IMR-90 (cell line): Measurements from ENCODE around the gene PM20D2. TPM values are rescaled to one million over a fixed set of nuclear protein-coding genes. Genes with fewer than 3 reads are reported as not detected.

Experiments used
- ATAC-seq: fragments of 200-7000 bp; cut with Tn5 transposase; 2 replicates; pipeline ENCODE4 v1.9.1; 2020; ENCODE audit warnings: low read depth, mild to moderate bottlenecking, moderate library complexity
- BruUV-seq: library from RNA; stranded (reverse); fragments of 400-500 nt; replicated peaks from 2 replicates; lab custom pipeline; 2021; lab: Mats Ljungman, UMichigan
- CTCF ChIA-PET: fragments of 300-600 bp; formaldehyde crosslinking; extraction: SDS; loops from one replicate; lab custom pipeline; 2021; ENCODE audit warnings: antibody characterized with exemption; lab: Yijun Ruan, JAX
- POLR2A ChIA-PET: fragments of 300-600 bp; sonication (Branson Sonifier 250); formaldehyde crosslinking; loops from one replicate; lab custom pipeline; 2022; ENCODE audit warnings: antibody characterized with exemption; ENCODE audit not compliant: unreplicated experiment; lab: Charles Lee
- DNase-seq: peaks from one replicate; pipeline ENCODE4 v3.0.0; 2013
- H2AFZ ChIP-seq: replicated peaks from 2 replicates; pipeline ENCODE3; 2013; ENCODE audit warnings: low read length, mild to moderate bottlenecking; ENCODE audit not compliant: poor library complexity
- H2AK5ac ChIP-seq: 2 replicates; pipeline ENCODE4 v1.6.1; 2013; ENCODE audit warnings: low read depth, low read length, inconsistent platforms
- H2AK9ac ChIP-seq: replicated peaks from 2 replicates; pipeline ENCODE3; 2013; ENCODE audit warnings: mild to moderate bottlenecking, low read depth, low read length, moderate library complexity; ENCODE audit not compliant: poor library complexity
- H2BK120ac ChIP-seq: 2 replicates; pipeline ENCODE4 v1.6.1; 2013; ENCODE audit warnings: low read depth, low read length, inconsistent platforms
- H2BK15ac ChIP-seq: 3 replicates; pipeline ENCODE4 v1.6.1; 2013; ENCODE audit warnings: low read depth, low read length, inconsistent platforms
- H2BK20ac ChIP-seq: 2 replicates; pipeline ENCODE4 v1.6.1; 2013; ENCODE audit warnings: low read depth, mild to moderate bottlenecking, inconsistent platforms, low read length, moderate library complexity
- H2BK5ac ChIP-seq: 2 replicates; pipeline ENCODE4 v1.6.1; 2013; ENCODE audit warnings: mild to moderate bottlenecking, low read depth, low read length, inconsistent platforms; ENCODE audit not compliant: poor library complexity, severe bottlenecking
- H3K14ac ChIP-seq: replicated peaks from 2 replicates; pipeline ENCODE4 v1.6.1; 2013; ENCODE audit warnings: low read depth, low read length, inconsistent platforms
- H3K18ac ChIP-seq: 2 replicates; pipeline ENCODE4 v1.6.1; 2013; ENCODE audit warnings: low read depth, low read length, control low read depth
- H3K23ac ChIP-seq: 2 replicates; pipeline ENCODE4 v1.6.1; 2013; ENCODE audit warnings: low read depth, low read length, inconsistent platforms
- H3K27ac ChIP-seq: 2 replicates; pipeline ENCODE4 v1.5.1; 2013; ENCODE audit warnings: mild to moderate bottlenecking, control low read depth, low read length; ENCODE audit not compliant: insufficient read depth
- H3K27me3 ChIP-seq: 2 replicates; pipeline ENCODE4 v1.6.1; 2013; ENCODE audit warnings: low read length; ENCODE audit not compliant: control insufficient read depth, insufficient read depth
- H3K36me3 ChIP-seq: 2 replicates; pipeline ENCODE4 v1.6.1; 2013; ENCODE audit warnings: low read length, mixed read lengths; ENCODE audit not compliant: control insufficient read depth, insufficient read depth
- H3K4ac ChIP-seq: 2 replicates; pipeline ENCODE4 v1.6.1; 2013; ENCODE audit warnings: low read depth, low read length, inconsistent platforms
- H3K4me1 ChIP-seq: 2 replicates; pipeline ENCODE4 v1.6.1; 2013; ENCODE audit warnings: low read length, mixed read lengths; ENCODE audit not compliant: control insufficient read depth, insufficient read depth
- H3K4me2 ChIP-seq: 2 replicates; pipeline ENCODE4 v1.6.1; 2013; ENCODE audit warnings: low read depth, mild to moderate bottlenecking, control low read depth, low read length, moderate library complexity
- H3K4me3 ChIP-seq: 2 replicates; pipeline ENCODE4 v1.5.1; 2013; ENCODE audit warnings: low read depth, mild to moderate bottlenecking, control low read depth, low read length, moderate library complexity; ENCODE audit not compliant: insufficient read depth
- H3K56ac ChIP-seq: 2 replicates; pipeline ENCODE4 v1.6.1; 2013; ENCODE audit warnings: low read length, inconsistent platforms; ENCODE audit not compliant: insufficient read depth; ENCODE audit errors: extremely low read depth
- H3K79me1 ChIP-seq, 2 experiments: 2 replicates each; pipeline ENCODE4 v1.6.1; 2013; ENCODE audit warnings: low read length in 2 of 2, inconsistent platforms in 1 of 2, low read depth in 1 of 2
- H3K9ac ChIP-seq: 2 replicates; pipeline ENCODE4 v1.6.1; 2013; ENCODE audit warnings: low read depth, low read length, control low read depth
- H3K9me1 ChIP-seq: 2 replicates; pipeline ENCODE4 v1.6.1; 2013; ENCODE audit warnings: low read length, inconsistent platforms; ENCODE audit not compliant: insufficient read depth
- H3K9me3 ChIP-seq: 2 replicates; pipeline ENCODE4 v1.6.1; 2013; ENCODE audit warnings: low read length; ENCODE audit not compliant: control insufficient read depth, insufficient read depth
- H4K20me1 ChIP-seq: 2 replicates; pipeline ENCODE4 v1.6.1; 2013; ENCODE audit warnings: low read length, inconsistent platforms; ENCODE audit not compliant: insufficient read depth
- H4K5ac ChIP-seq: 2 replicates; pipeline ENCODE4 v1.6.1; 2013; ENCODE audit warnings: mild to moderate bottlenecking, low read depth, low read length, control low read depth
- H4K8ac ChIP-seq, 2 experiments: 2 replicates each; pipeline ENCODE4 v1.6.1; 2013; ENCODE audit warnings: low read depth in 2 of 2, low read length in 2 of 2, control low read depth in 1 of 2, inconsistent platforms in 1 of 2
- H4K91ac ChIP-seq: 2 replicates; pipeline ENCODE4 v1.6.1; 2013; ENCODE audit warnings: low read depth, low read length, inconsistent platforms; ENCODE audit not compliant: insufficient read depth
- CTCF ChIP-seq: conservative IDR thresholded peaks from 2 replicates; pipeline ENCODE4 v1.5.1; 2012; ENCODE audit warnings: mild to moderate bottlenecking, low read depth, low read length, improper control_type of control experiment
- ELK1 ChIP-seq: fragments of 150-350 bp; IDR thresholded peaks from 2 replicates; pipeline ENCODE4 v1.6.1; 2016; ENCODE audit warnings: low read depth, mild to moderate bottlenecking, low read length, moderate library complexity, borderline replicate concordance
- MAFK ChIP-seq: IDR thresholded peaks from 2 replicates; pipeline ENCODE4 v1.6.1; 2012; ENCODE audit warnings: low read depth, low read length, improper control_type of control experiment
- MAZ ChIP-seq: IDR thresholded peaks from 2 replicates; pipeline ENCODE4 v1.6.1; 2012; ENCODE audit warnings: low read depth, mild to moderate bottlenecking, low read length, improper control_type of control experiment, moderate library complexity, borderline replicate concordance
- MXI1 ChIP-seq: IDR thresholded peaks from 2 replicates; pipeline ENCODE4 v1.6.1; 2012; ENCODE audit warnings: low read depth, mild to moderate bottlenecking, low read length, moderate library complexity, borderline replicate concordance
- NFE2L2 ChIP-seq: fragments of 150-350 bp; IDR thresholded peaks from 2 replicates; pipeline ENCODE4 v1.6.1; 2016; ENCODE audit warnings: low read depth, mild to moderate bottlenecking, low read length
- RAD21 ChIP-seq: IDR thresholded peaks from 2 replicates; pipeline ENCODE4 v1.6.1; 2012; ENCODE audit warnings: low read length, improper control_type of control experiment
- RFX5 ChIP-seq: IDR thresholded peaks from 2 replicates; pipeline ENCODE4 v1.8.0; 2012; ENCODE audit warnings: low read depth, mild to moderate bottlenecking, low read length, moderate library complexity
- SMC3 ChIP-seq: fragments of 150-350 bp; IDR thresholded peaks from 2 replicates; pipeline ENCODE4 v1.6.1; 2016; ENCODE audit warnings: low read depth, mild to moderate bottlenecking, antibody characterized with exemption, low read length, moderate library complexity
- WGBS, 2 experiments: methylation state at CpG; one replicate each; pipeline versions ENCODE4 v1.1.5 to v1.1.7; 2013; ENCODE audit warnings: missing lambda C conversion rate in 2 of 2; ENCODE audit not compliant: insufficient read length in 1 of 2; ENCODE audit errors: extremely low coverage in 2 of 2; 5-methylcytosine and 5-hydroxymethylcytosine counted together
- dilution Hi-C: fragments of 300-500 bp; cut with HindIII; formaldehyde crosslinking; loops from one replicate; pipeline ENCODE4 v1.14.3; 2018; ENCODE audit warnings: low sequenced_read_pairs; ENCODE audit not compliant: unreplicated experiment
- in situ Hi-C: fragments of 300-500 bp; cut with MboI; formaldehyde crosslinking; loops from 3 replicates; pipeline ENCODE4 v1.14.3; 2019; ENCODE audit warnings: low sequenced_read_pairs, inconsistent platforms, mixed read lengths
- intact Hi-C: fragments of 100-400 bp; cut with micrococcal nuclease; formaldehyde crosslinking; loops from 2 replicates; pipeline ENCODE4 v1.10.0; 2022
- polyA plus RNA-seq, 3 experiments: library from polyadenylated mRNA; depleted of rRNA; stranded (reverse); fragments of >200 nt; gene quantifications; 2 replicates each; pipeline ENCODE4 v1.2.3, GENCODE V29; 2012; ENCODE audit warnings: low replicate concordance in 1 of 3
- total RNA-seq: library from RNA; depleted of rRNA; stranded (reverse); fragments of >200 nt; gene quantifications from 2 replicates; pipeline ENCODE4 v1.2.3, GENCODE V29; 2012

The PM20D2 gene
- total and polyA plus RNA-seq, 2 of the 4 experiments (the other 2 are of a cell fraction) = 6.0 to 6.5 TPM

- Histone ChIP-seq H3K23ac (no peak overlapping the region), H3K18ac (no peak overlapping the region), H3K4me1 (no peaks in the 10 kb centered on the region), H3K36me3 (no peaks in the 10 kb centered on the region), H3K4me3 (no peak overlapping the region), H4K8ac (no peak overlapping the region), H4K91ac (no peak overlapping the region), H3K14ac (no peak overlapping the region), H3K27ac (no peak overlapping the region), H2BK5ac (no peak overlapping the region), H2AFZ (no peak overlapping the region), H3K4me2 (no peak overlapping the region), H3K9me1 (no peaks in the 10 kb centered on the region), H3K4ac (no peak overlapping the region), H3K27me3 (peaks cover 2% of the 10 kb centered on the region), H3K9me3 (no peaks in the 10 kb centered on the region), H4K20me1 (no peaks in the 10 kb centered on the region), H4K5ac (no peak overlapping the region), H3K9ac (no peak overlapping the region), H2BK120ac (no peak overlapping the region), H2BK20ac (no peak overlapping the region), H3K79me1 (no peaks in the 10 kb centered on the region), H2AK5ac (no peak overlapping the region), H2AK9ac (no peak overlapping the region), H3K56ac (no peak overlapping the region), H2BK15ac (no peak overlapping the region)
- TF ChIP-seq RAD21 (no peak), MXI1 (no peak), CTCF (no peak), RFX5 (no peak), MAZ (no peak), NFE2L2 (no peak), MAFK (no peak), ELK1 (no peak), SMC3 (no peak)
- ATAC-seq (no peak), DNase-seq (no peak)
- ChIA-PET POLR2A (no interaction called here), CTCF (no interaction called here)
- in situ Hi-C loops (no loop called here), dilution Hi-C loops (no loop called here), intact Hi-C loops (no loop called here)
- WGBS, 2 experiments = 20% methylated on average over 1 of the region's 4 CpGs; no CpG with 5 or more reads in 1 of the 2 experiments
- BruUV-seq = no TSS peak
Measured at GRCh38 chr6:89205819-89206218, 60.0 kb downstream of the PM20D2 start.
